Left colon (tissue), 2 donors: Measurements from ENCODE around the gene TBX3. TPM values are rescaled to one million over a fixed set of nuclear protein-coding genes. Genes with fewer than 3 reads are reported as not detected.

ENCODE experiments used
- ATAC-seq: fragments of 200-7000 bp; cut with Tn5 transposase; one replicate; pipeline ENCODE4 v1.9.1; 2020; ENCODE audit warnings: mild to moderate bottlenecking, moderate library complexity
- DNase-seq, 2 donors: peaks; one replicate each; pipeline ENCODE4 v3.0.0-alpha.2; 2020
- intact Hi-C, 2 donors: fragments of 100-400 bp; cut with DNase I in 1 of 2; cut with micrococcal nuclease in 1 of 2; formaldehyde crosslinking; loops; one replicate each; pipeline versions ENCODE4 v1.11.2 to v1.14.0; 2022; cut with DNase I, micrococcal nuclease
- total RNA-seq, 2 donors: library from RNA; stranded (reverse); fragmentation: NEBNext Ultra II Directional; extraction: Animal tissue kit (Norgen Biotek cat#: 25700); gene quantifications; one replicate each; pipeline ENCODE4 v1.2.1, GENCODE V29; 2021
- donor health status: DM: no; HTN: no; CAD: no.
- donor health status: DM: yes; HTN: yes; CAD: no.

The TBX3 gene
- total RNA-seq, 2 donors from 2014 or later, result 5.6 to 10.6 TPM

DNA sequence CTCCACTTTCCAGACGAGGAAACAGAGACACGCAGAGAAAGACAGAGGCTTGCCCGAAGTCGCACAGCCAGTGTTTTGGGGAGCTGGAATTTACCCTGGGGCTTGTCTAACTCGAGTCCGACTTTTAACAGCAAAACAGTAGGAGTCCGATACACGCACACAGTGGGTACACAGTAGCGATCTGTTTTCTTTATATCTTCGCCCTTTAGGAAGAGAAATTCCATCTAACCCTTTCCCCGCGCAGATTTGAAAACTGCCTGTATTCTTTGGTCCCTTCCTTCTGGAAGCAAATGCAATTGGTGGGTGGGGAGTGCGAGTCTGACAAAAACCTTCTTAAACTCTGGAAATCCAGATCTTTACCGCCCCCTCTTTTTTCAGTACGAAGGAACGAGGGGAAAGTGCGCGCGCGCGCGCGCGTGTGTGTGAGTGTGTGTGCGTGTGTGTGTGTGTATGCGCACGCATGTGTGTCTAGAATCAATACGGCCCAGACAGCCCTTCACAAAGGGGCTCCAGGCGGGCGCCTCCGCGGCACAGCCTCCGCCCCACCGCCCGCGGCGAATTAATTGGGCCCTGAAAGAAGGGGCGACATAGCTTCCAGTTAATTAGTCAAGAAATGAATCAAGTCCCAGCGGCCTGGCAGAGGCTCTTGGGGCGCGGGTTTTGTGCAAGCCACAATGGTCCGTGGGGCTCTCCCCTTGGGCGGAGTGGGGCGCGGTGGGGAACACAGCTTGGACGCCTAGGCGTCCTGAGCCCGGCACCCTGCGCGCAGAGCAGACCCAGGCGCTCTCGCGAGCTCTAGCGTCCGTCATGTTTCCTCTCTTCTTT is 14.0 kb upstream of the TBX3 start:
- intact Hi-C loops, result no loop called here
- ATAC-seq (no peak), DNase-seq (no peak)

DNA sequence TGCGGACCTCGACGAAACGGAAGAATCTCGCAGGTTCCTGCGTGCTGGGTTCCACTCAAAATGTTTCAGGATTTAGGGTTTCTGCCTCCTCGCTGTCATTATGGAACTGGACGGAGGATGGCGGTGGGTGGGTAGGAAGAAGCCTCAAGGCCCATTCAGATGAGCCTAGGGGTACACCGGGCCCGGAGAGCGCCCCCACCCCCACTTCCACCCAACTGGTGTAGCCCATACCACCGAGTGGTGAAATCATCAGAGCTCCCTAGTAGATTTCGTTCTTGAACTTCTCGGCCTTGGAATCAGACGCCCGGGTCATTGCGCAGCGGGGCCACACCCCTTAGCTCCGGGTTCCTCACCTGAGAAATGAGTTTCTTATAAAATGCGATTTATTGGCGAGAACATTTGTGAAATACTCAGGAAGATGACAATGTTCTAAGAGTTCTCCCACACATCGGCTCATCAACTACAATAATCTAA is 13.3 kb upstream of the TBX3 start:
- intact Hi-C loops, result no loop called here
- DNase-seq (no peak), ATAC-seq (no peak)

- no peak for DNase-seq
- no peak for ATAC-seq
- intact Hi-C loops, result no loop called here
Measured at GRCh38 chr12:114696443-114697242, 12.7 kb upstream of the TBX3 start.

GRCh38 chr12:114695305-114695592 is 11.3 kb upstream of the TBX3 start:
- no peak for DNase-seq
- no peak for ATAC-seq
- intact Hi-C loops, result no loop called here

DNA sequence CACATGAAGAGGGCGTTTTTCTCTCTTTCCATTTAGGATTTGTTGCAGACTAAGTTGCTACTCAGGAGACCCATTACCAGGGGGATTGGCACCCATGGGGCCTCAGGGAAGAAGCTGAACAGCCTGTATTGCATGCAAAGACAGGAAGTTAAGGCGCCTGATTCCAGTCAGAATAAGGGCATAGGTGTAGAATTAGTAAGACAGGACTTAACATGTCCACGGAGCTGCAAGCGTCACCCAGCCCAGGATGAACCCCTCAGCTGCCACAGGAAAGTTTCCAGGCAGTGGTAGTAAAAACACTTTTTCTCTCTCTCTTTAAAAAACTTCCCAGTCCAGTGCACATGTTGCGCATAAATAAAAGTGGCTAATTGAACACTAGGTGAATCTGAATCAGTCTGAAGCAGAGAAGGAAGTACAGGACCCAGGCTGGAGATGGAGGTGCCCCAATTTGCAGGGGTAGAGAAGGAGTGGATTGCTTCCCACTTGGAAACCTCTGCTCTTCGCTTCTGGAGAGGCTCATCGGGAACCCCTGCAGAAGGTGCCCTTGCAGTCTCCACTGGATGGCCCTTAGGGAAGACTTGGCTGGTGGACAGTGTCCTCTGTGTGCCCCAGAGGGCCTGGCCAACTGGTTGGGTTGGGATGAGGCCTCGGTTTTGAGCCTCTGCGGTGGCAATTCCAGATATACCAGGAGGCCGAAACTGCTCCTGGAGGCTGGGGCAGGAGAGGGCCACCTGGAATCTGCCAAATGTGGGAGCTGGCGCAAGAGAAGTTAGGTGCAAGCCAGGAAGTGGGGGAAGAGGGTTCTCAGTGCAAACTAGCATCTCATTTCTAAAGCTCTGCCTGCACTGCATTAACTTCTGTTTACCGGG is 10.7 kb upstream of the TBX3 start:
- no peak for ATAC-seq
- intact Hi-C loops, result no loop called here
- no peak for DNase-seq

- intact Hi-C loops, result no loop called here
- DNase-seq (no peak), ATAC-seq (no peak)
Measured at GRCh38 chr12:114693532-114693931, 9.6 kb upstream of the TBX3 start.

- ATAC-seq, result no peak
- DNase-seq, result no peak
- intact Hi-C loops, result no loop called here
Measured at GRCh38 chr12:114693059-114693531, 9.1 kb upstream of the TBX3 start.

- no peak for DNase-seq
- intact Hi-C loops, result no loop called here
Measured at GRCh38 chr12:114692186-114693058, 8.4 kb upstream of the TBX3 start.

DNA sequence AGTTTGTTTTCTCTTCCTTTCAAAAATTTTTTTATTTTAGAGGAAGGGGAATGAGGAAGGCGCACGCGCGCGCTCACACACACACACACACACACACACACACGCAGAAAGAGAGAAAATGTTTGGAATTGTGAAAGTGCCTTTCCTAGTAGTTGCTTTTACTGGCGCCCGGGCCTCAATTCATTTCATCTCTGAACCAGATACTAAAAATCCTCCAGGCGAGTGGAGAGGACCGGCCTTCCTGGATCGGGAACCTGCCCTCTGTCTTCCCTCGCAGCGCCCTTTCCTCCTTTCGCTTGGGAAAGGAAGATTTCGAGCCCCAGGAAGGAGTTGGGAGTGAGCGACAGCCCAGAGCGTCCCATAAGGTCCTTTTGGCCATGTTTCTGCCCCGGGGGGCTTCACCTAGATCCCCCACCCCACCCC is 7.8 kb upstream of the TBX3 start:
- intact Hi-C loops, result no loop called here
- no peak for ATAC-seq
- DNase-seq, result no peak

More at GRCh38 chr12:114692186-114693058, 8.4 kb upstream of the TBX3 start:
- ATAC-seq, result no peak

DNA sequence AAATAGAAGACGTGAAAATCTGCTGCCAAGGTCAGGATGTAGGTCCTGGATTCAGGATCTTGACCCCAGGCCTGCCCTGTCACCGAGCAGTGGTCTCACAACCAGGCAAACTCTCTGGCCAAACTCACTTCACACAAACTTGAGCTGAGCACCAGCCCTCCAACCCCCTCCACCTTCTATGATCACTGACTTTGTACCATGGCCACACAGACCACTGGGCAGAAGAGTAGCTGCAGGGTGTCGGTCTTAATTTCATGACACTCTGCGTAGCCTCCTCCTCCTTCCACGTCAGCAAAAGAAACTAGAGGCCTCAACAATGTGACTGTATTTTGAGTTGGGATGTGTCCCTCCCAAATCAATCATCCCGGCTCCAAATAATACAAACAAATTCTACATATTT is 7.2 kb upstream of the TBX3 start:
- intact Hi-C loops, result no loop called here
- DNase-seq, result no peak
- ATAC-seq, result no peak

DNA sequence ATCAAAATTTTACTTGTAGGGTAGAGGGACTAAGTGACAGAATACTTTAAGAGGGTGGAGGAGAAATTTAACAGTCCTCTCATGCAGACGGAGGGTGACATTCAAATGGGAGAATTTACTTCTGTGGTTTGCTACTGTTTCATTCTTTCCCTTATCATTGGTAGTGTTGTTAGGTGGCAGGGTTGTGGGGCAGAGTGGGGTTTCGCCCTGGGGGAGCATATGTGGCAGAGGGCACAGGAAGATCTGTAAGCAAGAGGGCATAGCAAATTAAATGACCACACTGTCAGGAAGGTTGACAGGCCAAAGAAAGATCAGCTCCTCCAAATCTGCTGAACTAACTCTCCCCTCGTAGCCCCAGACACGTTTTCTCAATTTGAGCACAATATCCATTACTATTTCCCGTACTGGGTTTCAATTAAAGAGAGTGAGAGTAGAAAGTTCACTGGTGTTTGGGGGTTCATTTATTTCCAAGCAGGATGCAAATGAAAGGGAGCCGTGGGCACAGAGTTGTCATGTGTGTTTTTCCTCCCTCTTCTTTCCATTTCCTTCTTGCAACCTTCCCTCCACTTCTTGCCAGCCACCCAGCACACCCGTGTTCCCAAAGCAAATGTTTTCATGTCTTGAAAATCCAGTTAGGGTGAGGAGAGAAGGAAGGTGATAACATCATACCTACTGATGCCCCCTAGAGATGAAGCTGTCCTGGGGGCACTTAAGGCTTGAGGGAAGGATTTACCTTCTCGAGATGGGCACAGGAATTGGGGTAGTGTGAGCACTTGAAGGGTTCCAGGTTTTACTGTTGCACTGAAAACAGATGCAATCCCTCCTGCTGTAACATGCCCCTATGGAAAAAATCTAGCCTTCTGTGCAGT is 6.5 kb upstream of the TBX3 start:
- intact Hi-C loops, result no loop called here
- ATAC-seq (no peak), DNase-seq (no peak)

DNA sequence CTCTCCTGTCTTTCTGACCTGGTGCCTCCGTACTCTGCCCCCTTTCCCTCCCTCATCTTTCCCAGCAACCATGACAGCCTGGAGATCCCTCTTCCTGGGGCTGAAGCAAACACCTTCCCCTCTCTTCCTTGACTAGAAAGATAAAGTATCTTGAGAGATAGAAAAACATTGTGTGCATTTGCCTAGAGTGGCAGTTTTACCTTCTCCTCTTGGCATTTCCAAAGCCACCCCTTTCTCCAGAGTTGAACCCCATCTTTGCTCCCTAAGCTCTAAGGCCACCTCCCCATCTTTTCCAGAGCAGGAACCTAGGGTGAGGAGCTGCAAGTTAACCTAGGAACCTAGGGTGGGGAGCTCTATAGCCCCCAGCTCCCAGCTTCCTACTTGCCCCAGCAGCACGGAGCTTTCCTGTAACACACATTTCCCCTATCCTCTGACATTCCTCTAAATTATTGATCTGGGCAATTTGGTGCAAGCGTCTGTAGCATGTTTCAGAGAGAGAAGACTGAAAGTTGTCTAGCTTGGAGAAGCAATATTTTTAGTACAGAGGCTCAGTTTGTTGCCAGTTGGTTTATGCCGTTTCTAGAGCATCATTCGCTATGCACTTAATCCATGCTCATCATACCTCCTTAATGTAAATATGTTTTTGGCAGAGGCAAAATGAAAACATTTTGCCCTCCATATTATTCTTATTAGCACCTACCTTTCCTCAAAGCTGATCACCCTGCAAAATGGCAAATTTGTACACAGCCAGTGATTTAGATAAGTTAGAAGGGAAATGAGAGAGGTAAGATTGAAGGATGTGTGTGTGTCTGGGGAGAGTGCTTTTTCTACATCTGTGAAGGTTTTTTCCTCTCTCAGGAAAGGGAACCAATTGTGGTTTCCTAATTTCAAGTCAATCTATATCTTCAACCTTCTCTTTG is 5.4 kb upstream of the TBX3 start:
- ATAC-seq, result no peak
- DNase-seq, result no peak
- intact Hi-C loops, result no loop called here

- intact Hi-C loops, result no loop called here
- DNase-seq (no peak), ATAC-seq (no peak)
Measured at GRCh38 chr12:114688256-114688845, 4.4 kb upstream of the TBX3 start.

DNA sequence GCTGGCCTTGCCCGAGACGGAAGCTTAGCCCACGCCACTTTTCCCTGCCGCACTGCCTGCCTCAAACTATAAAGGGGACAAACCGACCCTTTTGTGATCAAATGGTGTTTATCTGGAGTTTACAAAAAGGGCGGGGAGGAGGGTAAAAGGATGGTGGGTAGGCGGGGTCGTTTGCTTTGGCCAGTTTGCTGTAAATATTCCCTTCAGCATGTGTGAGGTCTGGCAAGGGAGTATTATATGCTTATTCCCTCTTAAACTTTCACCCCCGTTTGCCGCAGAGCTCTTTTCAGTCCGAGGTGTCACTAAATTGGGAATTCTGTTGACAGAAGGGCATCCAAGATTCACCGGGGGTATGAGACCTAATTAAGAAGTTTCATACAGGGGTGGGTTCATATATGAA is 3.8 kb upstream of the TBX3 start:
- DNase-seq, result no peak
- intact Hi-C loops, result no loop called here
- no peak for ATAC-seq

- ATAC-seq (no peak), DNase-seq (no peak)
- intact Hi-C loops, result no loop called here
Measured at GRCh38 chr12:114686773-114687500, 3.0 kb upstream of the TBX3 start.

DNA sequence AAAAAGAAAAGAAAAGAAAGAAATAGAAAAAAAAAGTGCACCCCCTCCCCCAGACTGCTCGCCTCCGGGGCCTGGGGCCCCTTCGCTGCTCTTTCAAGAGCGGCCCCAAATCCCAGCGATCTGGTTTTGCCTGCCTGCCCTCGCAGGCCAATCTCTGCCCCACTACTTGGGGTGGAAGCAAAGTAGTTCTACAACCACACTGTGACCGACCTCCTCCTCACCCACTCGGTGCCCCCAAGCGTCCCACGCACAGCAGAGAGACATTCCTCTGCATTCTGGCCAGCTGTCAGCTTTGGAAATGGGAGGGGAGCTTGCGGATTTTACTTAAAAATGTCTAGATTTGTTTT is 2.4 kb upstream of the TBX3 start:
- intact Hi-C loops, result no loop called here
- no peak for DNase-seq

More for the DNA sequence above, 2.4 kb upstream of the TBX3 start:
- ATAC-seq, result no peak
